Activated T-helper 9 cell treated with anti-CD3 and anti-CD28 coated beads, Interleukin-2, amount 50 U/mL, for 16 hours (primary cell): Measurements from ENCODE around the gene RAP1GAP2.
"Not testable (repeated sequence)": the region's sequence is repeated elsewhere in the genome, so short reads cannot be mapped to it uniquely, and the experiment has no call there.

ENCODE experiments used
- DNase-seq: peaks from one replicate; pipeline ENCODE4 v3.0.0-alpha.2; 2020; ENCODE audit warnings: low read depth

RAP1GAP2 gene

DNA sequence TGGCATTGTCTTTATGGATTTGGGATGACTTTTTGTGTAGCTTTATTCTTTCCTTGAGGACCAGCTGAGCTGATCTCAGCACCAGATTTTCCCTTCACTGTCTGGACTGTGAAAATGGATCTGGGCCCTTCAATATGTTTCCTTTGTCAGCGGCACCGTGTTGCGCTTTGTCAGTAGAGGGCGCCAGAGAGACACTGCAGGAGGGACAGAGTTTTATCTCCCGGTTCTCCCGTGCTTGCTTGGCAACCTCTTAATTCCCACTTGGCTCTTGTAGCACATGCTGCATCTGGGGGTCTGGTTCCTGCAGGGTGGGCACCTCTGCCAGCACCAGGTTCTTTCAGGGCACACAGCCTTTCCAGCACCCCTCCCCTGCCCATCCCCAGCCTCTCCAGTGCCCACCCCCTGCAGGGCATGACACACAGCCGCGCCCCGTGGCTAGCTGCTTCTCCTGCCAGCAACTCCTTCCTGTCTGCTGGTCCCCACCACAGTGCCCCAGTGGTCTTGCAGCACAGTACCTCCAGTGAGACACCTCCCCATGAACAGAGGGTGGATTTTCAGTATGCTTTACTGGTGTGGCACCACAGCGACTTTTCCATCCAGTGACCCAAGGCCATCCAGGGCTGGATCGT lies 247.6 kb downstream of the RAP1GAP2 start:
- DNase-seq = no peak

DNA sequence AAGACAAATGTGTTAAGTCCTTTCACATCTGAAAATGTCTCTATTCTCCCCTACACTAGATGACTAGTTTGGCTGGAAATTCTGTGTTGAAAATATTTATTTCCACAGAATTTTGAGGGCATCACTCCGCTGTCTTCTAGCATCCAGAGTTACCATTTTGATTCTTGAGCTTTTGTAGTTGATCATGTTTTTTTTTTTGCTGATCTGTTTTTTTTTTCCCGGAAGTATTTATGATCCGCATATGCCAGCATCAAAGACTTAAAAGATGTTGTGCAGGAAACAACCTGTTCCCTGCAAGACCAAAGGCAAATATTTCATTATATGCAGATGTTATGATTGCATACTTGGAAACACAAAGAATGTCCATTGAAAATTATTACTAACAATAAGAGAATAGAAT lies 250.5 kb downstream of the RAP1GAP2 start:
- no peak for DNase-seq

GRCh38 chr17:3048727-3049471 lies 252.7 kb downstream of the RAP1GAP2 start:
- peak; percentile 91 for DNase-seq

DNA sequence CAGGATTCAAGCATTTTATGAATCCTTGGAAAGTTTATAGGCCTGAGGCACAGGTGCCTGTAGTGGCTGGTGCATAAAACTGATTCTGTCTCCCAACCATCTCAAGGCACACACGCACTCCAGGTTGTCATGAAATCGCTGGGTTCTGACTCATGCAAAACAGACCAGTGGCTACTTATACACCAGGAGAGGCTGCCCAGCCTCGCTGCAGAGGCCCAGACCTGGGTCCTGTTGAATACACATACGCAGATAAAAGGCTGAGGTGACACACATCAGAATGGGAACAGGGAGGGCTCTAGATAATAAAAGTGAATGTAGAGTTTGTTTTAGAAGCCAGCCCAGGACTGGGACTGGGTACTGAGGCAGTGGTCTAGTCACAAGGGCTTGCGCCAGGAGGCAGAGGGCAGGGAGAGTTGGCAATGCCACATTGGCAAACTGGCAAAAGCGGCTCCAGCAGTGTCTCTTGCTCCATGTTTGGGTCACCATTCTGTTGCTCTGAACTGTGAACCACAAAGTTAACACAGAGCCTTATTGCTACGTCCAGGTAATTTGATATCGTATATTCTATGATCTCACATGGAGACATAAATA lies 253.6 kb downstream of the RAP1GAP2 start:
- no peak for DNase-seq

DNA sequence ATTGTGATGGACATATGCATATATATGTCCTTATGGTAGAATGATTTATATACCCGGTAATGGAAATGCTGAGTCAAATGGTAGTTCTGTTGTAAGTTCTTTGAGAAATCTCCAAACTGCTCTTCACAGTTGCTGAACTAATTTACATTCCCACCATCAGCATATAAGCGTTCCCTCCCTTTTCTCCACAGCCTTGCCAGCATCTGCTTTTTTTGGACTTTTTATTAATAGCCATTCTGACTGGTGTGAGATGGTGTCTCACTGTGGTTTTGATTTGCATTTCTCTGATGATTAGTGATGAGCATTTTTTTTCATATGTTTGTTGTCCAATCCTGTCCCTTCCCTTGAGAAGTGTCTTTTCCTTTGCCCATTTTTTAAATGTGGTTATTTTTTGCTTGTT lies 258.6 kb downstream of the RAP1GAP2 start:
- not testable (repeated sequence) for DNase-seq

DNA sequence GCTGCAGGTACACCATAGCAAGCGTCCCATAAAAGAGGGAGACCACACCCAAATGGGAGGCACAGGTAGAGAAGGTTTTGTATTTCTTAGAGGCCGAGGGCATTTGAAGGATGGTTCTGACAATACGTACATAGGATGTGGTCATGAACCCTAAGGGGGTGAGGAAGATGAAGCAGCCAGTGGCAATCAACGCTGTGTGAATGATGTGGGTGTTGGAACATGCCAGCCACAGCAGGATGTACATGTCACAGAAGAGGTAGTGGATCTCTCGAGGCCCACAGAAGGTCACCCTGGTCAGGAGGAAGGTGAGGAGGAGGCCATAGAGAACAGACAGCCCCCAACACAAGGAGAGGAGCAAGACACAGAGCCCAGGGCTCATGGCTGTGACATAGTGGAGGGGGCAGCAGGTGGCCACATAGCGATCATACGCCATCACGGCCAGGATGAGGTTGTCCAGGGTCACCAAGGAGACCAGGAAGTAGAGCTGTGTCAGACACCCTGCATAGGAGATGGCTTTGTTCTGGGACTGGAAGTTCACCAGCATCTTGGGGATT lies 266.7 kb downstream of the RAP1GAP2 start:
- DNase-seq = not testable (repeated sequence)

DNA sequence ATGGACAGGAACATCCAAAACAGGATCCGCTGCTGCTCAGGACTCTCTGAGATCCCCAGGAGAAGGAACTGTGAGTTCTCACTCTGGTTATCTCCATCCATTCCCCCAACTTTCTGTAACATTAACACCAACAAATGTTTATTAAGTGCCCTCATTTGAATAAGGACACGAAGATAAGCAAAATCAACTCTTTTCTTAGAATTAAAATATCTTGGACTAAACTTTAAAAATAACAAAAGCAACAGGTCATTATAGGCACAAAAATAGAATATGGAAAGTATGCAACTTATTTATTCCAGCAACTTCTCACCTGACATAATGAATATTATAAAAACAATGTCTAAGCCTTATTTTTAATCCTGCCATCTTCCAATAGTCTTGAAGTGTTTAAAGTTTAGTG lies 267.3 kb downstream of the RAP1GAP2 start, which contains the start of gene OR1D5:
OR1D5 (minus strand) TSS at position 101 of the 400 bp plus-strand sequence; CDS start at position 101, 0 bp downstream.
- not testable (repeated sequence) for DNase-seq

DNA sequence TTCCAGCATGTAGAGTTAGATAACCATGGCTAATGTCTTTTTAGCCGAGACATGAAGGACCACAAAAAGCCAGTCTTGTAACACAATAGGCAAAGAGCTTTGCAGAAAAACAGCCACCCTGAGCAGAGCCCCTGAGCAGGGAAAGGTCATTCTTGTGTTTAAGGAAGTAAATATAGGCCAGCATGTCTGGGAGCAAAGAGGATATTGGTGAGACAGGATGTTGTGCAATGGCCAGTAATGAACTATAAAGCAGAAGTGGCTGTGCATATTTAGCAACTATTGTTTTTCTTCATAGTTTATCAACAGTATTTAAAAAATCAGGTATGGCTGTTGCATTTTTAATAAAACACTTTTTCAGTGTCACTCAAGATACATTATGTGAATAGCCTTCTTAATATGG lies 269.0 kb downstream of the RAP1GAP2 start:
- not testable (repeated sequence) for DNase-seq

GRCh38 chr17:3073850-3074249 lies 277.6 kb downstream of the RAP1GAP2 start:
- not testable (repeated sequence) for DNase-seq
